Measurements from ENCODE around the gene RGS6.

RGS6 gene

DNA sequence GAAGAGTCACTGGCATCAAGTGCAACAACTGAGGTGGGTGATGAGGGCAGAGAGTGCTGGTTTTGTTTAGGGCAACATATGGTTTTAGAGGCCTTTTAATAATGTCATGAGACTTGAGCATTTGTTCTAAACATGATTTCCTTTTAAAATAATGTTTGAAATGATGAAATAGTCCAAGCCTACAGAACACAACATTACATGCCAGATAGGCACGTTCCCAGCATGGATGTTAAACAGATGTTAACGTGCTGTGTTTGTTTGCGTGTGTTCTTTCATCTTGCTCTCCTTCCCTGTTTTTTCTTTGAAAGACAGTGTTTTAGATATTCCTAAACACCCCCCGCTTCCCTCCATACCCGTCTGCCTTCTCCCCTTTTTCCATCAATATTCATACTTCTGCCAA is 82.3 kb downstream of the RGS6 start:
- DNase-seq (ENCODE audit: low read depth in 2 of 2) = no peak

DNA sequence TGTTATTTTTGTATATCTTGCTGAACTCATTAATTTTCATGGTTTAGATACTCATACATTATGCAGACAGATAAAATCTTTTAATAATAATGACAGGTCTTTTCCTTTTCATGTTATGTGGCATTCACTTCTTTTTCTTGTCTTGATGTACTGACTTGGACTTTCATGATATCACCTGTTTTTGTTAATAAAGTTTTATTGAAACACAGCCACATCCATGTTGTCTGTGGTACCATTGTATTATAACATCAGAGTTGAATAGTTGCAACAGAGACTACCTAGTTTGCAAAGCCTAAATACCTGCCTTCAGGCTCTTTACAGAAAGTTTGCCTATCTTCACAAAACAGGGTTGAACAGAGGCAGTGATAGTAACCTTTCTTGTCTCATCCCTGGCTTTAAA is 85.1 kb downstream of the RGS6 start:
- DNase-seq (ENCODE audit: low read depth in 2 of 2) = no peak

DNA sequence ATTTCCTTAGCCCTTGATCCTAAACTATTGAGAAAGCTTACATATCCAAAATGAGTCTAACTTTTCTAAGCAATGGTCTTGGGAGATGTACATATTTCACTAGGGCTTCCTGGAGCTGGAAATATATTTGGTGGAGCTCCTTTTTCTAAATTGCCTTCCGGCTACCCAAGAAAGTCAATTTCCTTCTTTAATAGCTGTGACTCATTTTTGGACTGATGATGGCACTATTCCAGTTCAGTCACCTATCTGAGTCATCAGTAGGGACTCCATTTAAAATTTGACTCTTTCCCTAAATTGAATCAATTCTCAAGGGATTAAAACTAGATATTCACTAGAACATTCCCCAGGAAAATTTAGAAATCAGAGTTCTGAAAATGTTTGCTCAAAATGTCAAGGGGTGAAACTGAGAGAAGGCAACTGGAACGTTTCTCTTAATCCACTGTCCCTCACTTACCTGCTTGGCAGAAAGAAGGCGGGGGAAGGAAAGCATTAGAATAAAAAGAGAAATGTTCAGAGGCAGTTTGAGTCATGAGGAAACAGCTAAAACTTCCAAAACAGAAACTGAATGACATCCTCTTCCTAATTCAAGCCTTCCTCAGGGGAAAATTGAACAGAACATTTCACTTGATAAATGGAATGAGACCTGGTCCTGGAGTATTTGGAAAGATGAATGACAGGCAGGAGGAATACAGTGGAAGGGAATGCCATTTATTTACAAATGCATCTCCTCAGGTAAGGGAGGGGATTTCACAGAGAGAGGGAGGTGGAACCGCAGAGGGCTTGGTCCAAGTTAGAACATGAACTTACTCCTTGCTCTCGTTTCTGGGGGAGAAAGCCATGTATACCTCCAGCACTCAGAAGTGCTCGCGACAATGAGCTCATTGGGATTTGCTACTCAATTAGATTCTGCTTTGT is 91.2 kb downstream of the RGS6 start:
- no peak for DNase-seq (ENCODE audit: low read depth in 2 of 2)

DNA sequence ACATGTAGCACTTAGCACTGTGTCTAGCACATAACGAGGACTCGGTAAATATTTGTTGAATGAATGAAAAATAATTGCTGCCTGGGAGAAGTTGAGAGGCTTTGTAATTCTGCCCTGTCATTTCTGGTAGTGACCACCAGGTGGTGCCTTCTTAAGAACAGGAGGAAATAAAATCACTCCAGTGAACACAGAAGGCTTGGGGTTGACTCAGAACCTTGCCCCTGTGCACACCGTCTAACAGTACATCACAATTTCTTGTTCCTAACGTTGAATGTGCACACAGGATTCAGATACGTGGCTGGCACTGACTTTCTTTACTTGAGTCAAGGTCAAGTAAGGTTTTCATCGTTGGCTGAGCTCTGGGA is 91.8 kb downstream of the RGS6 start:
- peak in 1 of 2 donors; percentile 17 for DNase-seq (ENCODE audit: low read depth in 2 of 2)

DNA sequence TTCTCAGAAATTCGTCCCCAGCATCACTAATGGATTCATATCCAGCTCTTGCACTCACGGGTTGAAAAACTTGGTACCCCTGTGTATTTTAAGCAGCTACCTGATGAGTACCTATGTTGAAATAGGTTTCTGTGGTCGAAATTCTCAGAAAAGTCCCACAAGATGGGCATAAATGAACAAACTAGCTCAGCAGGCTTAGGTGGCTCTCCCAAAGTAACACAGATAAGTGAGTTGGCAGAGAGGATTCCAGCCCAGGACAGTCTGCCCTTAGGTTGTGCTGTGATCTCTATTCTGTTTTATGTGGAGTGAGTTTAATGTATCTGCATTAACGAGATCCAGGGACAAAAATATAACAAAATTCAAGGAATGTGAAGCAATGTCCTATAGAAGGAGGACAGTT is 92.3 kb downstream of the RGS6 start:
- no peak for DNase-seq (ENCODE audit: low read depth in 2 of 2)

DNA sequence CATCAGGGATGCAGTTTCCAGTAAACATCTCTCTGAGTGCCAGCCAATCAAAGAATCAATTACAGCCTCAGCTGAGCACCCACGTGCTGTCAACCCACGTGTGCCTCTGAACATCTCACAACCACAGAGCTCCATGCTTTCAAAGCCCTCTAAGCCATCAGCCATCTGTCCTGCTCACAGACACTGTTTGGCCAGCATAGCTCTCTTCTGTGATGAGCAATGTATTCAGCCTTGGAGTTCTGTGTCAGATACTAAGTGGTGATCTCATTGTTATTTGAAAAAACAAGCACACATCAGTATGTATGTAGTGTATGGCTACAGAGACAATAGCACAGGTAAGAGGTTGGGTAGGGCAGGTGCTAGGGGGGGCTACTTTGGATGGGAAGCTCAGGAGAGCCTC is 94.3 kb downstream of the RGS6 start:
- DNase-seq (ENCODE audit: low read depth in 2 of 2) = no peak

DNA sequence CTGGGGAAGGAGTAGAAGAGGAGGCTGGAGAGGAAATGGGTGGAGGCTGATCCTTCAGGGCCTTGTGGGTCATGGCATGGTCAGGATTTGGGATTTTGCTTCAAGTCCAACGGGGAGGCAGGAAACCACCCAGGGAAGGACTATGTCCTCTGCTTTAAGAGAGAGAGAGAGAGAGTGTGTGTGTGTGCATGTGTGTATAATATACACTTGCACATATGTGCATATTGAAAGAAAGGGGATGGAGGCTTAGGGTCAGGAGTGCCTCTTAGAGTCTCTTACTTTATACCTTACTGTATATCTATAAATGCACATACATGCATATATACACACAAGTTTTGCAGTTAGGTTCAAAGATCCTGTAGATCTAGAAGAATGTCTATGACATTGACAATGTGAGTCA is 94.8 kb downstream of the RGS6 start:
- DNase-seq (ENCODE audit: low read depth in 2 of 2) = no peak

DNA sequence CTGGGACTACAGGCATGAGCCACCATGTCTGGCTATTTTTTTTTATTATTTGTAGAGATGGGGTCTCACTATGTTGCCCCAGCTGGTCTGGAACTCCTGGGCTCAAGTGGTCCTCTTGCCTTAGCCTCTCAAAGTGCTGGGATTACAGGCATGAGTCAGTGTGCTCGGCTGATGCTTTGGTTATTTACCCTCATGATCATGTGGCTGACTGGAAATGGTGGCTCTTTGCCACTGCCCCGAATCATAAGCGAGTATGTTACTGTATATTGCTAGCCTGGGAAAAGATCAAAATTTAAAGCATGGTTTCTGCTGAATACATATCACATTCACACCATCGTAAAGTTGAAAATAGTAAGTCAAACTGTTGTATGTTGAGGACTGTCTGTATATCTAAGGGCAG is 101.1 kb downstream of the RGS6 start:
- DNase-seq (ENCODE audit: low read depth in 2 of 2) = no peak

DNA sequence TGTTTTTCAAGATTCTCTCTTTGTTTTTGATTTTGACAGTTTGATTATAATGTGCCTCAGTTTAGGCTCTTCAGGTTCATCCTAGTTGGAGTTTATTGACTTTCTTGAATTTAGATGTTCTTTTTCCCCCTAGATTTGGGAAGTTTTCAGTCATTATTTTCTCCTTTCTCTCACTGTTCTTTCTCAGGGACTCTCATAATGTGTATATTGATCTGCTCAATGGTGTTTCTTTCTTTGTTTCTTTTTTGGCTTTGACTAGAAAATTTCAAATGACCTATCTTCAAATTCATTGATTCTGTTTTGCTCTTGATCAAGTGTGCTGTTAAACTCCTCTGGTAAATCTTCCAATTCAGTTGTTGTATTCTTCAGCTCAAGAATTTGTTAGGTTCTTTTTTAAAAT is 108.3 kb downstream of the RGS6 start:
- no peak for DNase-seq (ENCODE audit: low read depth in 2 of 2)

DNA sequence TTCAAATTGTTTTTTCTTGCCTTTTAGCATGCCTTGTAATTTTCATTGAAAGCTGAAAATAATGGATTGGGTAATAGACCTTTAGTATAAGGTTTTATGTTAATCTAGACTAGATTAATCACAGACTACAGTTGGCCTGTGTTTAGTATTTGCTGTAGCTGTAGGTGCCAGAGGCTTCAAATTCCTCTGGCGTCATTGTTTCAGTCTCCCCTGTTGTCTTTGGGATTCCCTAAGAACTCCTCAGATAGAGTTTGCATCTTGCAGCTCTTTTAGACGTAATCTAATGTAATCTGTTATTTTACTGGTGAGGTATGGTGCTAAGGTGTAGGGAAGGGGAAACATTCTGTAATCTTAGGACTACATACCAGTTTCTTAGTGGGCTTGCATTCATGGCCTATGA is 113.0 kb downstream of the RGS6 start:
- no peak for DNase-seq (ENCODE audit: low read depth in 2 of 2)

DNA sequence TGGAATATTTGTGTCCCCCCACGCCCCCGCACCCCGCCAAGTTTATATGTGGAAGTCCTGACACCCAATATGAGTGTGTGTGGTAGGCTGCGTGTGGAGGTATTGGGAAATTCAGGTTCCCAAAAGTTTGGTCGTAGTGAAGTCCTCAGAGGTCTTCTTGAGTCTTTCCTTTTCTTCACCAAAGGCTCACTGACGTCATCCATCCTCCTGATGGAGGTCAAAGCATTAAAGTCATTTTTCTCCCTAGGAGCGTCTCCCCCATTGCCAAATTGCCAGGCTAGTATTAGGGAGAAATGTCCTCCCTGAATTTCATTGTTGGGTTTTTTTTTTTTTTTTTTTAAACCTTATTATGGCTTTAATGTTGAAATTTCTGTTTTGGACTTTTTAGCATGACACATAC is 113.7 kb downstream of the RGS6 start:
- DNase-seq (ENCODE audit: low read depth in 2 of 2) = no peak

DNA sequence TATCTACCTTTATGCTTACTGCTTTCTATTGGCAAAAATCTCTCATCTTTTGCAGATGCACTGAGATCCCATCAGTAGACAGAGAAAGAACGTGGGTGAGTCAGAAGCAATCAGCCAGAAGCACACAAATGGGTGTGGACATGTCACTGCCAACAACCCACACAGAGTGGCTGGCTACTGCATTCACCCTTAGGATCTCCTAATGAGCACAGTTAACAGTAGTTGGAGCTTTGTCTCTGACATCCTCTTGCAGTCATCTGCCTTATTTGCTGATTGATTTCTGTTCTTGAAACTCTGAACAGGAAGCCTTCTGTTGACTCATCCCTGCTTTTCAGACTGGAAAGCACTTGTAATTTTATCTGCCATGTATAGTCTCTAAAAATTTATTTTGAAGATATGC is 117.2 kb downstream of the RGS6 start:
- DNase-seq (ENCODE audit: low read depth in 2 of 2) = no peak

DNA sequence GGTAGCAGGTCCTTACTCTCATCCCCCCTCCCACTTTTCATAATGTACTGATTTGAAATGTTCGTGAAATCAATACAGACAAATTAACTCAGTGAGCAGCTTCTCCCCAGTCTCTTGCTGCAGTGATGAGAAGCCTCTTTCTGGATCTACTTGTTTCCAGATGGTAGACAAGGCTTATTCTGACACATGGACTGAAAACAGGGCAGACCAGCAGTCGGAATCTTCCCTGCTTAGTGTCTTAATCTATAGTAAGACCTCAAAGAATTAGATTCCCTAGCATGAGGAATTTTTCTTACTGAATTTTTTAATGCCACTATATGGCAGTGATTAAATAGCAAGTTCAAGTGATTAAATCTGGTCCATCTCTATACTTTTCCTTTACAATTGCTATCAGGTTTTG is 120.1 kb downstream of the RGS6 start:
- DNase-seq (ENCODE audit: low read depth in 2 of 2) = no peak

DNA sequence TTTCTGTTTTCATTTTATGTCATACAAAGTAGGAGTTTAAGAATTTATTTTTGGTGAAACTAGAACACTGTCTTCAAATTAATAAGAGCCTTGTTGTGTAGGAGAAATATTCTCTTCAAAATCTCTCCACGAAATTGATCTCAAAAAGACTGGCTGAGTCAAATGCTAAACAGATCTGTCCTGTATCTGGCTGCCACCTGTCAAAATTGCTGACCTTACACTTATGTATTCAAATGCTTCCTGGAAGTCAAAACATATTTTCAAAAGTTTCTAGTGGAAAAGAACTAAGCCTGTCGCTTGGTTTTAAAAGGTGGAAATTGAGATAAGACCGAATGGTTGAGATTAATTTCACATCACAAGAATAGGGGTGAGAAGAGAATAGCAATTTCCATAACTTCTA is 121.4 kb downstream of the RGS6 start:
- no peak for DNase-seq (ENCODE audit: low read depth in 2 of 2)

DNA sequence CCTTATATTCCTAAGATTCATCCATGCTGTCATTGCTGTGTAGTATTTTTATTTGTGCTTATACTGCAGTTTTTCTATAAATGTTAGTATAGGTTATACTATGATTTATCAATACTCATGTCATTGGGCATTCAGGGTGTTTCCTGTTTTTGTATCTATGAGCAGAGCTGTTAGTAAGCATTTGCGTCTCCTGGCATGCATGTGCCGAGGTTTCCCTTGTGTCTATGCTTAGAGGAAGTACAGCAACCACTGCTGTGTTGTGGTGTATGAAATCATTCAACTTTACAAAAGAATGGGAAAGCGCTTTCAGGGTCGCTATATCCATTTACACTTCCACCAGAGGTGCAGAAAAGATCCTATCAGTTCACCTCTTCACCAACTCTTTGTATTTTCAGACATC is 122.7 kb downstream of the RGS6 start:
- no peak for DNase-seq (ENCODE audit: low read depth in 2 of 2)

DNA sequence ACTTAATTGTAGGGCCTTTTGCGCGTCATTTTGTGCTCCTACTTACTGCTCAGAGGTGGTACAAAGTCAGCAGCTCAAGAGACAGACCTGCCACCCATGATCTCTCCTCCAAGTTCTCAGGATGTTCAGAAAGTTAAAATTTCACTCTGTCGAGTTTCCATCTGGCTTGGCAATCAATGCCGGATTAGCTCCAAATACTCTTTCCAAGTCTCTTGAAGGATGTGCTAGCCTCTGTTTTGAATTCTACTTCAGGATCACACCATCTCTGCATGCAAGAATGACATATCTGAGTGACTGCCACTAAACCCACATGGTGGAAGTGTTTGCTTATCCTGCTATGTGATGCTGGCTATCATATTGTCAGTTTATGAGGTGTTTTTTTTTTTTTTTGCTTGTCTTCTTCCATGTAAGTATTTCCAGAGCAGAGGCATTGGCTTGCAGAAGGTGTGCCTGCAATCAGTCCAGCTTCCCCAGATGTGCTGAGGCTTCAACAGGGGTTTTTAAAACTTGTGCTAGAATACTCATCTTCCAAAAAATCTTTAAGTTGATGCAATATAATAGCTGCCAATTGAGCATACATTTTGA is 125.6 kb downstream of the RGS6 start:
- DNase-seq (ENCODE audit: low read depth in 2 of 2) = no peak

DNA sequence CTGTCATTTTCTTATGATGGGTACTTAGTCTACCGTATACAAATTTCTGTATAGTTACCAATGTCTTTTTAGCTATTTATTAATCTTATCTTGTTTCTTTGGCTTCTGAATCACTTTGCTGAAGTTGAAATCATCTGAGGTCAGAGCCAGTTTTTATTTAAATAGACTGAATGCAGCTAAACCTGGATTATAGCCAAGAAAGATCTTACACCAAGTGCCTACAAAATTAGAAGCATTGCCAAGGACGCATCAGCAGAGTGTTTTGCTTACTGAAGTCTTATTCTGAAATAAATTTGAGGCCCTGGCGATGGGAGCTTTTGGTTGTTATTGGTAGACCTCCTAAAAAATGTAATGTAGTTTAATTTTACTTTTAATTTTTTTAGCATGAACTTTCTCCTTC is 128.2 kb downstream of the RGS6 start:
- DNase-seq (ENCODE audit: low read depth in 2 of 2) = no peak

DNA sequence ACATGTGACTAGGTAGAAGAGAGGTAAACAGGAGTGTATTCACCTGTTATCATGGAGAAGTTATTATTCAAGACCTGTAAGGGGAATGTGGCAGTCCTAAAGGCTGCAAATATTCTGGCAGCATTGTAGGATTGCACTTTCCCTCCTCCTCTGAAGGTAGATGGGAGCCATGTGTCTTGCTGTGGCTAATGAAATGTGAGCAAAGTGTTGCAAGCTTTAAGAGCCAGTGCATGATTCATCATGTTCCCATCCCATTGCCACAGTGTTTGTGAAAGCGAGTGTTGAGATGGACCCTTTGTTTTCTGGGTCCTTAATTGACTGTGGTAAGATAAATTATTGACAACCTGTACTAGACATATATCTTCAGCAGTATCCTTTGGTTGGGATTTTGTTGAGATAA is 128.7 kb downstream of the RGS6 start:
- DNase-seq (ENCODE audit: low read depth in 2 of 2) = no peak

DNA sequence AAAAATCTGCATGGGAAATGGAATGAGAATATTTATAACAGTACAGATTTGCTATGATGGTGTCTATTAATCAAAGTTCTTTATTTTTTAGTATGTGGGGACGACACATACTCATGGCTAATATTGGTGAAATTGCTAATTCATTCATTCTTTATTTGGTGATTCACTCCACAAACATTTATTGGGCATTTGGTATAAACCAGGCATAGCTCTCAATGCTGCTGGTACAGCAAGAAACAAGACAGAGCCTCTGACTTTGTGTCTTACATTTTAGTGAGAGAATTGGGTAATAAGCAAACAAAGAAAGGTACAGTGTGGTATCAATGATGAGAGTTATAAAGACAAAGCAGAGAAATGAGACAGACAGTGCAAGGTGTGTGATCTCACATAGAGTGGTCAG is 129.5 kb downstream of the RGS6 start:
- DNase-seq (ENCODE audit: low read depth in 2 of 2) = no peak

DNA sequence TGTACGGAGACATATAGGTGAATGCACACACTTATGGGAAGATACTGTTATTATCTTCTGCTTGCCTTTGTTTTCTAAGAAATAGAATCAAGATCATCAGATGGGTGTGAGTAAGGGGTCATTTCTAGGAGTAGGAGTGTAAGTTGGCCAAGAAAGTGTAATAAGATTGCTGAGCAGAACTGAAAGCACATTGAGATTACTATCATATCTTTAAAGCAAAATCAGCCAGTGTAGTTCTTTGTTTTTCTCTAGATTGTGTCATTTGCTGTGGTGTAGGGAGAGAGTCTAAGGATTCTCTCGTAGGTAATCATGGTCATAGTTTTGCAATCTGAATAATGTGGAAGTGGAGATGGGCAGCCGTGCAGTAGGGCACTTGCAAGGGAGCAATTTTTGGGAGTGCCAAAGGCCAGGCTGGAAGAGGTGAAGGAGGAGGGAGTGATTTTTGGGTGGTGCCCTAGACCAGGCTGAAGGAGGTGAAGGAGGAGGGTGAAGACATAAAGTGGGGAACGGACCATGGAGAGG is 131.6 kb downstream of the RGS6 start:
- no peak for DNase-seq (ENCODE audit: low read depth in 2 of 2)

DNA sequence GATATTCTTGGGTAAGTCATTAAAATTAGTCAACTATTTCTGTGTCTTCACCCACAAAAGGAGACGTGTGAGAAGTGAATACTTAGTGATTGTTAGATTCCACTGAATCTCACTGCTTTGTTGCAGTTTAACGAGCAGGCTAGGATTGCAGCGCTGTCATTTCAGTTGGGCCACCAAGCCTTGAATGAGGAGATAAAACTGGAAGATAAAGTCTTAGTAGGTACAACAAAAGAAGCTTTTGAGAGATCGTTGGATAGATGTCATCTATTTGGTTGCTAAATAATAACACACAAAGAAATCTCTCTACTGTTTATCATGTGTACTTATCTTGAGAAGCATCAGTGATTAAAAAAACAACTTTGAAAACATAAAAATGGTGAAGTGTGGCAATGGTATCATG is 132.3 kb downstream of the RGS6 start:
- DNase-seq (ENCODE audit: low read depth in 2 of 2) = no peak

DNA sequence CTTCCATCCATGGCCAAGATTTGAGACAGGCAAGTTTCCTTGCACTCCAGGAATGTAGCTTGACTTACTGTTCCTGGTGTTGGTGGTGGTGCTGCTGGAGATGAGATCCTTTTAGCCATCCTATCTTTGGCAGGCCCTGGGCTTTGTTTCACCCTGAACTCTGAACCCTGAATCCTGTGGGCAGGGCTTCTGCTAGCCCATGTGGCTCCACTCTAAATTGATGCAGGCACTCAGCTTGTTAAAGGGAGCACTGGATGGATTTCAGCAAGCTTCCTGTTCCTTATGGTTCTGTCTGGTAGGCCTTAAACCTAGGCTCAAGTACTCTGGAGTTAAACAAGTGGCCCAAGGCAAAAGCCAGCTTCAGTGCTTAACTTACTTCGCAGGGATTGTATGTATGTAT is 138.2 kb downstream of the RGS6 start:
- DNase-seq (ENCODE audit: low read depth in 2 of 2) = no peak

DNA sequence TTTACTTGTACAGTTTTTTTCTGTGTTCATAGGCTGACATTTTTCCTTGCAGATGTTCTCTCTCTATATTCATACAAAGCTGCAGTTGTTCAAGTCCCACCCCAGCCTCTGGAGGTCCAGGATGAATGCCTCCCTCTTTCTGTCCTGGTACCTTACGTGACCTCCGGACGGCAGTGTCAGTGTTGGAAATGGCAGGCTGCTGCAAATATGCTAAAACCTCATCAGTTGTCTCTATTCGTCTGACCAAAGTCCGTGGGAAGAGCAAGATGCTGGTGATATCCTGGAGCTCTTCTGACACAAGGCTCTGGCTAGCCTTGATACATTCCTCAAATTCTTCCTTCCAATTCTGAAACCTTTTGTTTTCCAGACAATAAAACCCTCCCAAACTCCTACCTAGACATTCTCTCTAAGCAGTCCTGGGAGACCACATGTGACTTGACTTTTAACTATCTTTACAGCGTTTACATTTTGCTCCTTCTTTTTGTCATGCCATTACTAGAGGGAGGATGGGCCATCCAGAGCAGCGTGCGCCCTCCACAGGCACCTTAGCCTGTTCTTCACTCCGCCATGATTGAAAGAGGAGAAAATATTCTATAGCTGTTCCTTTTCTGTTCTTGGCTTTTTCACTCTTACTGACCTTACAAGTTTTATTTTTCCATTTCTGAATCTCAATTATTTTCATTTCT is 143.6 kb downstream of the RGS6 start:
- DNase-seq (ENCODE audit: low read depth in 2 of 2) = no peak
